GM12878 (cell line): ENCODE data around the gene PHACTR1.

ENCODE experiments used
- BRCA1 ChIP-seq: IDR thresholded peaks from 2 replicates; pipeline ENCODE4 v1.6.1; 2011; ENCODE audit warnings: low read depth, low read length, improper control_type of control experiment
- CEBPB ChIP-seq, 2 experiments: fragments of 150-350 bp in 1 of 2; IDR thresholded peaks; 2 replicates each; pipeline ENCODE4 v1.6.1; 2012 to 2014; ENCODE audit warnings: low read depth in 2 of 2, low read length in 2 of 2, borderline replicate concordance in 1 of 2, inconsistent platforms in 1 of 2
- CEBPZ ChIP-seq: fragments of 150-350 bp; IDR thresholded peaks from 2 replicates; pipeline ENCODE4 v1.6.1; 2016; ENCODE audit warnings: low read depth, low read length
- CTCF ChIP-seq, 3 experiments: IDR thresholded peaks in 2 of 3; conservative IDR thresholded peaks in 1 of 3; 2 replicates each; pipeline ENCODE4 v1.5.1; 2011; ENCODE audit warnings: low read depth in 3 of 3, low read length in 3 of 3, mild to moderate bottlenecking in 3 of 3, control low read depth in 2 of 3, moderate library complexity in 2 of 3, inconsistent platforms in 1 of 3, mixed read lengths in 1 of 3; ENCODE audit not compliant: control insufficient read depth in 2 of 3, insufficient read depth in 1 of 3; ENCODE audit errors: extremely low read depth in 1 of 3
- EP300 ChIP-seq, 2 experiments: fragments of 150-350 bp in 1 of 2; IDR thresholded peaks; 2 replicates each; pipeline ENCODE4 v1.6.1; 2011 to 2012; ENCODE audit warnings: low read depth in 2 of 2, low read length in 2 of 2, borderline replicate concordance in 1 of 2, improper control_type of control experiment in 1 of 2, inconsistent platforms in 1 of 2; ENCODE audit not compliant: control insufficient read depth in 1 of 2
- HDAC6 ChIP-seq: fragments of 200-600 bp; sonication (generic); IDR thresholded peaks from one replicate; pipeline ENCODE4 v1.8.0; 2017; ENCODE audit warnings: antibody characterized with exemption; ENCODE audit not compliant: unreplicated experiment
- PBX3 ChIP-seq: IDR thresholded peaks from 2 replicates; pipeline ENCODE4 v1.6.1; 2011; ENCODE audit warnings: mild to moderate bottlenecking, low read depth, low read length, moderate library complexity; ENCODE audit not compliant: insufficient replicate concordance
- RFX5 ChIP-seq: IDR thresholded peaks from 2 replicates; pipeline ENCODE4 v1.6.1; 2011; ENCODE audit warnings: low read depth, low read length, improper control_type of control experiment
- SMAD1 ChIP-seq: fragments of 450-650 bp; IDR thresholded peaks from 2 replicates; pipeline ENCODE4 v1.6.1; 2018; ENCODE audit warnings: mild to moderate bottlenecking, low read depth; ENCODE audit not compliant: partially characterized antibody
- SUZ12 ChIP-seq: fragments of 200-600 bp; sonication (generic); IDR thresholded peaks from one replicate; pipeline ENCODE4 v1.6.1; 2018; ENCODE audit warnings: antibody characterized with exemption, mild to moderate bottlenecking; ENCODE audit not compliant: unreplicated experiment
- USF1 ChIP-seq: IDR thresholded peaks from 2 replicates; pipeline ENCODE4 v1.6.1; 2011; ENCODE audit warnings: borderline replicate concordance, low read depth, mild to moderate bottlenecking, moderate library complexity, mixed read lengths, low read length; ENCODE audit not compliant: insufficient read depth; ENCODE audit errors: extremely low read length
- TF ChIP-seq, protein P1 (sequence below): fragments of 450-650 bp; formaldehyde crosslinking; IDR thresholded peaks from 2 replicates; pipeline ENCODE4 v1.4.0; 2020; ENCODE audit warnings: mild to moderate bottlenecking, moderate library complexity

DNA sequence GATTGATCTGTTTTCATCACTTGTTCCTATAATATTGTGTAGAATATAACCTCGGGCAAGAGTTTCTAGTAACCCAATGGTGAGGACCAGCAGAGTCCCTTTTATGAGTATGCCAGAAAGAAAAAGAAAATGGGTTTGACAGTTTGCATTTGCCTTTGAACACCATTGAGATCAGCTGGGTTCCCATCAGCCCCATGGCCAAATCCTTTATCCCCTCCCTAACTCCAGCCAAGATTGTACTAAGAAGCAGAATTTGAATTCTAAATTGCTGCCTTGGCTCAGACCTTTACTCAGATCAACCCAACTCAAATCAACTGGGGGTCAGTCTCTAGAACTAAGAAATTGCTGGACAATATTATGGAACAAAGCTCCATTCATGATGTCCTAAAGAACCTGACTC is 424.4 kb downstream of the PHACTR1 start:
- no peak for TF ChIP-seq BRCA1
- TF ChIP-seq CEBPB (IDR thresholded peaks at IDR 0.05; ENCODE audit: borderline replicate concordance in 1 of 2, low read depth in 2 of 2, low read length in 2 of 2), result no peak
- TF ChIP-seq RFX5, result no peak
- TF ChIP-seq SMAD1, result no peak
- TF ChIP-seq EP300 (IDR thresholded peaks at IDR 0.05; ENCODE audit: borderline replicate concordance in 1 of 2, control insufficient read depth in 1 of 2, low read depth in 2 of 2, low read length in 2 of 2), result no peak
- TF ChIP-seq SUZ12, result no peak
- no peak for TF ChIP-seq CEBPZ
- TF ChIP-seq CTCF (IDR thresholded peaks at IDR 0.05 in 2 of 3, conservative IDR thresholded peaks at IDR 0.05 in 1 of 3; ENCODE audit: control insufficient read depth in 2 of 3, extremely low read depth in 1 of 3, insufficient read depth in 1 of 3, low read depth in 3 of 3, low read length in 3 of 3), result no peak
- TF ChIP-seq PBX3, result no peak
- TF ChIP-seq USF1, result no peak
- no peak for TF ChIP-seq HDAC6
- TF ChIP-seq, protein P1, sequence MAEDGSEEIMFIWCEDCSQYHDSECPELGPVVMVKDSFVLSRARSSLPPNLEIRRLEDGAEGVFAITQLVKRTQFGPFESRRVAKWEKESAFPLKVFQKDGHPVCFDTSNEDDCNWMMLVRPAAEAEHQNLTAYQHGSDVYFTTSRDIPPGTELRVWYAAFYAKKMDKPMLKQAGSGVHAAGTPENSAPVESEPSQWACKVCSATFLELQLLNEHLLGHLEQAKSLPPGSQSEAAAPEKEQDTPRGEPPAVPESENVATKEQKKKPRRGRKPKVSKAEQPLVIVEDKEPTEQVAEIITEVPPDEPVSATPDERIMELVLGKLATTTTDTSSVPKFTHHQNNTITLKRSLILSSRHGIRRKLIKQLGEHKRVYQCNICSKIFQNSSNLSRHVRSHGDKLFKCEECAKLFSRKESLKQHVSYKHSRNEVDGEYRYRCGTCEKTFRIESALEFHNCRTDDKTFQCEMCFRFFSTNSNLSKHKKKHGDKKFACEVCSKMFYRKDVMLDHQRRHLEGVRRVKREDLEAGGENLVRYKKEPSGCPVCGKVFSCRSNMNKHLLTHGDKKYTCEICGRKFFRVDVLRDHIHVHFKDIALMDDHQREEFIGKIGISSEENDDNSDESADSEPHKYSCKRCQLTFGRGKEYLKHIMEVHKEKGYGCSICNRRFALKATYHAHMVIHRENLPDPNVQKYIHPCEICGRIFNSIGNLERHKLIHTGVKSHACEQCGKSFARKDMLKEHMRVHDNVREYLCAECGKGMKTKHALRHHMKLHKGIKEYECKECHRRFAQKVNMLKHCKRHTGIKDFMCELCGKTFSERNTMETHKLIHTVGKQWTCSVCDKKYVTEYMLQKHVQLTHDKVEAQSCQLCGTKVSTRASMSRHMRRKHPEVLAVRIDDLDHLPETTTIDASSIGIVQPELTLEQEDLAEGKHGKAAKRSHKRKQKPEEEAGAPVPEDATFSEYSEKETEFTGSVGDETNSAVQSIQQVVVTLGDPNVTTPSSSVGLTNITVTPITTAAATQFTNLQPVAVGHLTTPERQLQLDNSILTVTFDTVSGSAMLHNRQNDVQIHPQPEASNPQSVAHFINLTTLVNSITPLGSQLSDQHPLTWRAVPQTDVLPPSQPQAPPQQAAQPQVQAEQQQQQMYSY (CRISPR knock-in tag), result no peak
